Keratinocyte (primary cell): ENCODE results near the gene ZC3H7A. TPM values are rescaled to one million over a fixed set of nuclear protein-coding genes. Genes with fewer than 3 reads are reported as not detected.

Experiments
- DNase-seq: peaks from one replicate; pipeline ENCODE4 v3.0.0-alpha.2; 2011; ENCODE audit warnings: low read depth, missing footprints, low spot score
- FAIRE-seq: peaks from 2 replicates; lab custom pipeline; 2011; peaks lifted over from hg19 to GRCh38; lab: Jason Lieb, UNC
- H2AFZ ChIP-seq: 2 replicates; pipeline ENCODE4 v1.6.0; 2012; ENCODE audit warnings: low read length, control low read depth, inconsistent platforms; ENCODE audit not compliant: control insufficient read depth
- H3K27ac ChIP-seq: 2 replicates; pipeline ENCODE4 v1.5.1; 2011; ENCODE audit warnings: low read length; ENCODE audit not compliant: control insufficient read depth, insufficient read depth
- H3K27me3 ChIP-seq: 3 replicates; pipeline ENCODE4 v1.6.0; 2011; ENCODE audit warnings: low read length; ENCODE audit not compliant: control insufficient read depth, insufficient read depth; ENCODE audit errors: extremely low read depth
- H3K36me3 ChIP-seq, 2 experiments: 2 replicates in 1 of 2; 3 replicates in 1 of 2; pipeline ENCODE4 v1.5.1; 2011; ENCODE audit warnings: low read length in 2 of 2, mild to moderate bottlenecking in 1 of 2; ENCODE audit not compliant: control insufficient read depth in 2 of 2, insufficient read depth in 2 of 2; ENCODE audit errors: extremely low read depth in 1 of 2
- H3K4me1 ChIP-seq: 3 replicates; pipeline ENCODE4 v1.5.1; 2011; ENCODE audit warnings: low read length; ENCODE audit not compliant: control insufficient read depth, insufficient read depth; ENCODE audit errors: extremely low read depth
- H3K4me2 ChIP-seq: 3 replicates; pipeline ENCODE4 v1.6.0; 2011; ENCODE audit warnings: low read depth, low read length; ENCODE audit not compliant: control insufficient read depth, insufficient read depth; ENCODE audit errors: extremely low read depth
- H3K4me3 ChIP-seq, 3 experiments: fragments of 200-600 bp in 1 of 3; sonication (generic) in 1 of 3; 2 replicates in 2 of 3; 3 replicates in 1 of 3; pipeline ENCODE4 v1.5.1; 2011 to 2016; ENCODE audit warnings: low read length in 3 of 3, mild to moderate bottlenecking in 3 of 3, control low read depth in 2 of 3, inconsistent platforms in 1 of 3, low read depth in 1 of 3, mixed read lengths in 1 of 3, mixed run types in 1 of 3, moderate library complexity in 1 of 3; ENCODE audit not compliant: control insufficient read depth in 2 of 3, insufficient read depth in 2 of 3; ENCODE audit errors: extremely low read depth in 1 of 3
- H3K79me2 ChIP-seq: 2 replicates; pipeline ENCODE4 v1.6.0; 2012; ENCODE audit warnings: low read length; ENCODE audit not compliant: control insufficient read depth, insufficient read depth
- H3K9ac ChIP-seq: 3 replicates; pipeline ENCODE4 v1.6.0; 2011; ENCODE audit warnings: low read length; ENCODE audit not compliant: control insufficient read depth, insufficient read depth; ENCODE audit errors: extremely low read depth
- H3K9me1 ChIP-seq: 3 replicates; pipeline ENCODE4 v1.6.0; 2011; ENCODE audit warnings: low read length; ENCODE audit not compliant: control insufficient read depth, insufficient read depth; ENCODE audit errors: extremely low read depth
- H3K9me3 ChIP-seq: 2 replicates; pipeline ENCODE4 v1.5.1; 2012; ENCODE audit warnings: low read depth, low read length; ENCODE audit not compliant: control insufficient read depth
- H4K20me1 ChIP-seq: 3 replicates; pipeline ENCODE4 v1.6.0; 2011; ENCODE audit warnings: low read length; ENCODE audit not compliant: control insufficient read depth, insufficient read depth; ENCODE audit errors: extremely low read depth
- CTCF ChIP-seq, 3 experiments: IDR thresholded peaks in 1 of 3; conservative IDR thresholded peaks in 1 of 3; optimal IDR thresholded peaks in 1 of 3; 2 replicates in 2 of 3; 3 replicates in 1 of 3; pipeline versions ENCODE3 to v1.5.1; 2011; ENCODE audit warnings: low read length in 3 of 3, mild to moderate bottlenecking in 3 of 3, moderate library complexity in 2 of 3, control low read depth in 1 of 3, inconsistent platforms in 1 of 3; ENCODE audit not compliant: insufficient read depth in 2 of 3; ENCODE audit errors: extremely low read depth in 1 of 3
- EZH2 ChIP-seq: IDR thresholded peaks from one replicate; pipeline ENCODE4 v1.6.1; 2012; ENCODE audit warnings: inconsistent platforms, mild to moderate bottlenecking, low read length, moderate library complexity
- dilution Hi-C: fragments of 300-500 bp; cut with MboI; formaldehyde crosslinking; loops from one replicate; pipeline ENCODE4 v1.7.0; 2020; ENCODE audit warnings: low sequenced_read_pairs; ENCODE audit not compliant: extremely low pct_ligation_motif_present
- polyA plus RNA-seq, 5 experiments: library from polyadenylated mRNA; depleted of rRNA in 3 of 5; stranded (reverse) in 3 of 5; stranded (forward) in 1 of 5; unstranded in 1 of 5; fragments of >200 nt; gene quantifications; 1 replicate in 1 of 5; 2 replicates in 3 of 5; 3 replicates in 1 of 5; pipeline versions ENCODE4 v1.2.1 to v1.2.3, GENCODE V29; 2011 to 2012; ENCODE audit warnings: missing spikeins in 2 of 5, low read depth in 1 of 5, low replicate concordance in 1 of 5

Gene ZC3H7A
- polyA plus RNA-seq, 1 donor (not counting 4 experiments of a cell fraction or from before 2014, with no cell fraction given): 43.9 TPM

- Histone ChIP-seq H3K9me3 (no peaks in the 10 kb centered on the region), H3K79me2 (peaks cover 64% of the 10 kb centered on the region), H3K36me3 (peaks cover 0 to 13% of the 10 kb centered on the region in 2 experiments), H3K9ac (peak overlapping the region; percentile 73), H3K9me1 (no peaks in the 10 kb centered on the region), H3K4me2 (peak overlapping the region; percentile 88), H3K27me3 (no peaks in the 10 kb centered on the region), H3K4me3 (peak overlapping the region in 2 of 3 experiments; percentile 52 to 58), H3K27ac (peak overlapping the region; percentile 93), H3K4me1 (peaks cover 35% of the 10 kb centered on the region), H2AFZ (peak overlapping the region; percentile 42), H4K20me1 (peaks cover 3% of the 10 kb centered on the region)
- dilution Hi-C loops: no loop called here
- no peak for TF ChIP-seq EZH2
- TF ChIP-seq CTCF (optimal IDR thresholded peaks at IDR 0.05 in 1 of 3, IDR thresholded peaks at IDR 0.05 in 1 of 3, conservative IDR thresholded peaks at IDR 0.05 in 1 of 3; ENCODE audit: extremely low read depth in 1 of 3, insufficient read depth in 2 of 3, low read length in 3 of 3): no peak
- DNase-seq (no peak), FAIRE-seq (peak; percentile 43)
Observed at GRCh38 chr16:11783319-11784037, 13.6 kb downstream of the ZC3H7A start.

- Histone ChIP-seq H3K9me3 (no peaks in the 10 kb centered on the region), H3K9me1 (no peaks in the 10 kb centered on the region), H3K4me1 (peaks cover 35% of the 10 kb centered on the region), H3K4me3 (peak overlapping the region in 2 of 3 experiments; percentile 36 to 52), H3K27ac (peak overlapping the region; percentile 93), H3K79me2 (peaks cover 48% of the 10 kb centered on the region), H3K4me2 (peak overlapping the region; percentile 88), H3K9ac (peak overlapping the region; percentile 73), H2AFZ (no peak overlapping the region), H3K27me3 (no peaks in the 10 kb centered on the region), H3K36me3 (peaks cover under 1 to 20% of the 10 kb centered on the region in 2 experiments), H4K20me1 (no peaks in the 10 kb centered on the region)
- FAIRE-seq (peak; percentile 91), DNase-seq (peak; percentile 67)
- dilution Hi-C loops: no loop called here
- TF ChIP-seq CTCF (optimal IDR thresholded peaks at IDR 0.05 in 1 of 3, IDR thresholded peaks at IDR 0.05 in 1 of 3, conservative IDR thresholded peaks at IDR 0.05 in 1 of 3; ENCODE audit: extremely low read depth in 1 of 3, insufficient read depth in 2 of 3, low read length in 3 of 3): no peak
- TF ChIP-seq EZH2: no peak
Observed at GRCh38 chr16:11781773-11782172, 15.3 kb downstream of the ZC3H7A start.
